Nephron progenitor cell (in vitro differentiated cells): ENCODE data around the gene PTK7.

Experiments used
- DNase-seq: peaks from one replicate; pipeline ENCODE4 v3.0.0; 2021
- H3K27ac Mint-ChIP-seq: 2 replicates; pipeline ENCODE4 v1.8.0; 2021; ENCODE audit warnings: mild to moderate bottlenecking, moderate library complexity, mixed read lengths
- H3K27me3 Mint-ChIP-seq: 2 replicates; pipeline ENCODE4 v1.8.0; 2021; ENCODE audit warnings: mild to moderate bottlenecking, low read depth, mixed read lengths; ENCODE audit not compliant: poor library complexity
- H3K36me3 Mint-ChIP-seq: 2 replicates; pipeline ENCODE4 v1.8.0; 2021; ENCODE audit warnings: low read depth, mixed read lengths
- H3K4me1 Mint-ChIP-seq: 2 replicates; pipeline ENCODE4 v1.8.0; 2021; ENCODE audit warnings: mixed read lengths
- H3K4me3 Mint-ChIP-seq: 2 replicates; pipeline ENCODE4 v1.8.0; 2021; ENCODE audit warnings: mild to moderate bottlenecking, moderate library complexity, mixed read lengths
- H3K9me3 Mint-ChIP-seq: 2 replicates; pipeline ENCODE4 v1.8.0; 2021; ENCODE audit warnings: mild to moderate bottlenecking, moderate library complexity, mixed read lengths
- TF ChIP-seq, protein P1 (sequence below): fragments of 200-600 bp; sonication (generic); IDR thresholded peaks from 2 replicates; pipeline ENCODE4 v1.5.0; 2021; ENCODE audit warnings: antibody characterized with exemption

The PTK7 gene

DNA sequence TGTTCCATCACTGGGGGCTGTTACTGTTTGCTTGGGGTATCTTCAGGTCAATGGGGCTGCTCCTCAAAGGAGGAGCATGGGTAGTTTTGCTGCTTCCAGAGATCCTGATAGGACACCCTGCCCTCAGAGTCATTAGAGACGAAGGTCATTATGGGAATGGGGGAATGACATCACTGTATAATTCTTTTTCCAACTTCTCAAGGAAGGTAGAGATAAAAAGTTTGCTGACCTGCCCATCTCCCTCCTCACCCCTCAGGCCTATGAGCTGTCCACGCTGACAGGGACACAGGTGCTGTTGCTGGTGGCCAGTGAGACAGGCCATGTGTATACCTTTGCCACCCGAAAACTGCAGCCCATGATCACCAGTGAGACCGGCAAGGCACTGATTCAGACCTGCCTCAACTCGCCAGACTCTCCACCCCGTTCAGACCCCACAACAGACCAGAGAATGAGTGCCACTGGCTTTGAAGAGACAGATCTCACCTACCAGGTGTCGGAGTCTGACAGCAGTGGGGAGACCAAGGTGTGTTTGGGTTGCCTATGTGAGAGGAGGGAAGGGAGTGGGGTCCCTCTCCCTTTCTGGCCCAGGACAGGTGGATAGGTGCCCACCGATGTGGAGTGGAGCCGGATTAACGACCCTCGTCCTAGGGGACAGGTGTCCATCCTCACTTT, 97.6 kb downstream of the PTK7 start:
- peaks cover 7% of the 10 kb centered on the region for H3K27me3 Mint-ChIP-seq
- TF ChIP-seq, protein P1, sequence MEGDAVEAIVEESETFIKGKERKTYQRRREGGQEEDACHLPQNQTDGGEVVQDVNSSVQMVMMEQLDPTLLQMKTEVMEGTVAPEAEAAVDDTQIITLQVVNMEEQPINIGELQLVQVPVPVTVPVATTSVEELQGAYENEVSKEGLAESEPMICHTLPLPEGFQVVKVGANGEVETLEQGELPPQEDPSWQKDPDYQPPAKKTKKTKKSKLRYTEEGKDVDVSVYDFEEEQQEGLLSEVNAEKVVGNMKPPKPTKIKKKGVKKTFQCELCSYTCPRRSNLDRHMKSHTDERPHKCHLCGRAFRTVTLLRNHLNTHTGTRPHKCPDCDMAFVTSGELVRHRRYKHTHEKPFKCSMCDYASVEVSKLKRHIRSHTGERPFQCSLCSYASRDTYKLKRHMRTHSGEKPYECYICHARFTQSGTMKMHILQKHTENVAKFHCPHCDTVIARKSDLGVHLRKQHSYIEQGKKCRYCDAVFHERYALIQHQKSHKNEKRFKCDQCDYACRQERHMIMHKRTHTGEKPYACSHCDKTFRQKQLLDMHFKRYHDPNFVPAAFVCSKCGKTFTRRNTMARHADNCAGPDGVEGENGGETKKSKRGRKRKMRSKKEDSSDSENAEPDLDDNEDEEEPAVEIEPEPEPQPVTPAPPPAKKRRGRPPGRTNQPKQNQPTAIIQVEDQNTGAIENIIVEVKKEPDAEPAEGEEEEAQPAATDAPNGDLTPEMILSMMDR, result no peak
- H3K4me1 Mint-ChIP-seq, result peaks cover 50% of the 10 kb centered on the region
- H3K4me3 Mint-ChIP-seq, result peak overlapping the region; percentile 94
- no peak for DNase-seq
- peaks cover 29% of the 10 kb centered on the region for H3K36me3 Mint-ChIP-seq
- H3K27ac Mint-ChIP-seq, result no peak overlapping the region
- no peaks in the 10 kb centered on the region for H3K9me3 Mint-ChIP-seq

DNA sequence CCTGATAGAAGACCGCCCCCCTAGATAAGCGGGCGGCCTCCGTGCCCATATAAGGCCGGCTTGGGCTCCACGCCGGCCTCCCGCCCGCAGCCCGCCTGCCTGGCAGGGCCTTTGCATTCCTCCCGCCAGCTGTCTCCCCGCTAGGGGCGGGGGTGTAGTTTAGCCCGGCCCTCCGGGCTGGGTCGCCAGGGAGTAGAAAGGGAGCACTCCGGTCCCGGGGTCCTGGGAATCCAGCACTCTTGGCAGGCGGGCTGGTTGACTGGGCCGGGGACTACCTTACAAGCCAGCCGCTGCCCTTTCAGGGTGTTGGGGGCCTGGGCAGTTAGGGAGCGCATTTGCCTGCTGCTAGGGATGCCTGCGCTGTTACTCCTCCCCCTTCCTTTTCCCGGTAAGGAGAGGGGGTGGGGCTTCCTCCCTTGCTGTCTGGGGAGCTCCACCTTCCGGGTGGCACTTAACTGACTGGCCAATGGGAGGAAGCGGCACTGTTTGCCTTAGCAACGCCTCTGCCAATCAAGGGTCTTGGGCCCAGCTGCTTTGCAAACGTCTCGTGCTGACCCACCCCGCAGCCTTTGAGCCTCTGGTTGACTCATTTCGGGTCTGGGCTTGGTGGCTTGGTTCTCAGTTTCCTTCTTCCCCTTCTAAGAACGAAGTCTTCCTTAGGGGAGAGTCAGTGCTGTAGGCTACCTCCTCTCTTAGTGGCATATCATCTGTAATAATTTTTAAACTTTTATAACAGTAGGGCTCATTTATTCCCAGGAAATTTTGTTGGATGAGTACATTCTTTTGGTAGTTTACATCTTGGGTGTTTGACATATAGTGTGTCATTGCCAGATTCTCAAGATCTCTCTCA, 98.4 kb downstream of the PTK7 start:
- H3K4me3 Mint-ChIP-seq, result peak overlapping the region; percentile 94
- H3K27me3 Mint-ChIP-seq, result peaks cover 7% of the 10 kb centered on the region
- H3K27ac Mint-ChIP-seq, result peak overlapping the region; percentile 96
- TF ChIP-seq, protein P1, result no peak
- H3K9me3 Mint-ChIP-seq, result no peaks in the 10 kb centered on the region
- peaks cover 53% of the 10 kb centered on the region for H3K4me1 Mint-ChIP-seq
- H3K36me3 Mint-ChIP-seq, result peaks cover 31% of the 10 kb centered on the region
- peak; percentile 91 for DNase-seq

DNA sequence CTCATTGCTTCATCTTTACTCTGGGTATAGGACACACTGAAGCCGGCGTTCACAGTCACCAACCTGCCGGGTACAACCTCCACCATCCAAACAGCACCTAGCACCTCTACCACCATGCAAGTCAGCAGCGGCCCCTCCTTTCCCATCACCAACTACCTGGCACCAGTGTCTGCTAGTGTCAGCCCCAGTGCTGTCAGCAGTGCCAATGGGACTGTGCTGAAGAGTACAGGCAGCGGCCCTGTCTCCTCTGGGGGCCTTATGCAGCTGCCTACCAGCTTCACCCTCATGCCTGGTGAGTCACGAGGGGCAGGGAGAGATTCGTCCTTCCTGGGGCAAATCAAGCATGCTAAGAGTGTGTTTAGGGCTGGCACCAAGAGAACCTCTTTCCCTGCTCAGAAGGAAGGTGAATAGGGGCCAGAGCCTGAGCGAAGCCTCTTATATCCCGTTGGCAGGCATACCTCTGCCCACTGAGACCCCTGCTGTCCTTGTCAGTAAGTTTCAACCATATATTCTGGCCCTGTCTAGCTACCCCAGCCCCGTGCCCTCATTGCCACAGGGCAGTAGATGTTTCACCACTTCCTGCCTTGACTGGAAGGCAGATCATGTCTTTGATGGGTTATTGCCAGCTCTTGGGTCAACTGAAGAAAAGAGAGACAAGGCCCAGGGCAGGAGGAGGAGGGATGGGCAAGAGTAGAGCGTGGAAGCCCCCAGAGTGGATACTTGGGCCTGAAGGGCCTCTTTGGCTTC, 99.7 kb downstream of the PTK7 start:
- H3K27me3 Mint-ChIP-seq, result peaks cover 7% of the 10 kb centered on the region
- H3K36me3 Mint-ChIP-seq, result peaks cover 31% of the 10 kb centered on the region
- no peak overlapping the region for H3K4me3 Mint-ChIP-seq
- DNase-seq, result no peak
- H3K9me3 Mint-ChIP-seq, result no peaks in the 10 kb centered on the region
- TF ChIP-seq, protein P1, result no peak
- no peak overlapping the region for H3K27ac Mint-ChIP-seq
- peaks cover 57% of the 10 kb centered on the region for H3K4me1 Mint-ChIP-seq

- Mint-ChIP-seq H3K9me3 (no peaks in the 10 kb centered on the region), H3K27ac (no peak overlapping the region), H3K27me3 (peaks cover 7% of the 10 kb centered on the region), H3K4me3 (no peak overlapping the region), H3K4me1 (peaks cover 60% of the 10 kb centered on the region), H3K36me3 (peaks cover 31% of the 10 kb centered on the region)
- TF ChIP-seq, protein P1, result no peak
- DNase-seq, result no peak
Observed at GRCh38 chr6:43176423-43176786, 100.3 kb downstream of the PTK7 start.

DNA sequence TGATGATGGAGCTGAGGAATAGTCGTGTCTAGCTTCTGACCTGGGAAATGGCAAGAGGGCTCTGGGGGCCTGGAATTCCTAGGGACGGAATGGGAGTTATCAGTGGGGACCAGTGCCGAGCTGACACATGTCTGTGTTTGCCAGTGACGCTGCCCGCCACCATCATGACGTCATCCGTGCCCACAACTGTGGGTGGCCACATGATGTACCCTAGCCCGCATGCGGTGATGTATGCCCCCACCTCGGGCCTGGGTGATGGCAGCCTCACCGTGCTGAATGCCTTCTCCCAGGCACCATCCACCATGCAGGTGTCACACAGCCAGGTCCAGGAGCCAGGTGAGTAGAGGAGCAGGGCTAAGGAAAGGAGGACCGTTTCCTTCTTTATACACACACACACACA, 102.0 kb downstream of the PTK7 start:
- H3K27ac Mint-ChIP-seq, result peak overlapping the region; percentile 63
- H3K36me3 Mint-ChIP-seq, result peaks cover 31% of the 10 kb centered on the region
- H3K27me3 Mint-ChIP-seq, result peaks cover 3% of the 10 kb centered on the region
- H3K9me3 Mint-ChIP-seq, result no peaks in the 10 kb centered on the region
- H3K4me3 Mint-ChIP-seq, result no peak overlapping the region
- H3K4me1 Mint-ChIP-seq, result peaks cover 62% of the 10 kb centered on the region
- no peak for DNase-seq
- TF ChIP-seq, protein P1, result no peak
